CD4-positive, alpha-beta T cell treated with Interleukin-4 for 4 hours (primary cell): ENCODE measurements around the gene KATNB1.
"Not testable (repeated sequence)": the region's sequence is repeated elsewhere in the genome, so short reads cannot be mapped to it uniquely, and the experiment has no call there.

ENCODE experiments used
- DNase-seq: peaks from one replicate; pipeline ENCODE4 v3.0.0-alpha.2; 2020

Gene KATNB1

DNA sequence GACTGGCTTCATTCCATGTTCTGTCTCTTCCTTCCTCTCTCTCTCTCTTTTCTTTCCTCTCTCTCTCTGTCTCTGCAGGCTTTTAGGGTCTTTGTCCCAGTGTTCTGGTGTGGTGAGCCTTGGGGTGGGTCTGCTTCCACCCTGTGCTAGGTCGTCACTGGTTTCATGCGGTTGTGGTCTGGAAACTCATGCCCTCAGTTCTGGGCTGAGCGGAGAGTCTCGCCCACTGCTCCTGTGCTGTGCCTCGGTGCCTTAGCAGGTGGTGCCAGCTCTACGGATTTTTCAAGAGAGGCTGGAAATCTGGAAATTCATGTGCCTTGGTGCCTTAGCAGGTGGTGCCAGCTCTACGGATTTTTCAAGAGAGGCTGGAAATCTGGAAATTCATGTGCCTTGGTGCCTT is 10.7 kb downstream of the KATNB1 start:
- not testable (repeated sequence) for DNase-seq

GRCh38 chr16:57747091-57747490 is 11.5 kb downstream of the KATNB1 start:
- no peak for DNase-seq

DNA sequence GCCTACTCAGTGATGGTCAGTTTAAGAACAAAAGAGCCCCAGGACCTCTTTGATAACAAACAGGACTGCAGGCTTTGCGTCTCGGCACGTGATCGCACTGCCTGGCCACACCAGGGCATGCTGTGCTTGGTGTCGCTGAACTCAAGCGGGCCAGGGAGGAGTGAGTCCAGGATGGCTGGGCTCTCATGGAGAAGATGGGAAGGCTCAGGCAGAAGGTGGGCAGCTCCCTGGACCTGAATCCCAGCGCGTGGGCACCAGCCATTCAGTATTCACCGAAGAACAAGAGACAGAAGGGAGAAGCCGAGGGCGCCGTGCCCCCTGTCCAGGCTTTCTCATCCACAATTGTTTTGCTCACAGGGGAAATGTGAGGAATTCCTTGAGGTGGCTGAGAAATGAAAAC is 11.9 kb downstream of the KATNB1 start:
- no peak for DNase-seq

GRCh38 chr16:57747996-57748395 is 12.4 kb downstream of the KATNB1 start:
- DNase-seq: no peak

- DNase-seq: no peak
Observed at GRCh38 chr16:57748596-57748995, 13.0 kb downstream of the KATNB1 start.

GRCh38 chr16:57749101-57749692 is 13.6 kb downstream of the KATNB1 start:
- no peak for DNase-seq

DNA sequence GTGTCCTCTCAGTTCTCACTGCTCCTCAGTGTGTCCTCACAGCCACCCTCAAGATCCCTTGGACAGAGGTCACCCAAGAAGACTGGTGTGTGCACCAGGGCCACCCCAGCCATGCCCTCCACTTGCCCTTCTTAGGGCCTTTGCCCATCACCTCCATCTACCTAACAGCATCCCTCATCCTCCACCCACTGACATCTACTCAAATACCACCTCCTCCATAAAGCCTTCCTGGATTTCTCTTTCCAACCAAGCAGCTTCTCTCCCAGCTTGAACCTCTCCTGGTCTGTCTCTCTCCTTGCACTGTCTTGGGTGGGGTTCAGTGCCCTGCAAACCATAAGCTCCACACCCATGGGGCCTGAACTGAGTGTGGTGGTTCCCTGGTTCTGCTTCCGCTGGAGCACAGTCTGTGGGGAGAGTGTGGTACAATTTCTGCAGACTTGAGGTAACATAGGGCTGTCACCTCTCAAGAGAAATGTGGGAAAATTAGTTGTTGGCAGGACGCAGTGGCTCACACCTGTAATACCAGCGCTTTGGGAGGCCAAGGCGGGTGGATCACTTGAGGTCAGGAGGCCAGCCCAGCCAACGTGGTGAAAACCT is 14.4 kb downstream of the KATNB1 start:
- DNase-seq: no peak

DNA sequence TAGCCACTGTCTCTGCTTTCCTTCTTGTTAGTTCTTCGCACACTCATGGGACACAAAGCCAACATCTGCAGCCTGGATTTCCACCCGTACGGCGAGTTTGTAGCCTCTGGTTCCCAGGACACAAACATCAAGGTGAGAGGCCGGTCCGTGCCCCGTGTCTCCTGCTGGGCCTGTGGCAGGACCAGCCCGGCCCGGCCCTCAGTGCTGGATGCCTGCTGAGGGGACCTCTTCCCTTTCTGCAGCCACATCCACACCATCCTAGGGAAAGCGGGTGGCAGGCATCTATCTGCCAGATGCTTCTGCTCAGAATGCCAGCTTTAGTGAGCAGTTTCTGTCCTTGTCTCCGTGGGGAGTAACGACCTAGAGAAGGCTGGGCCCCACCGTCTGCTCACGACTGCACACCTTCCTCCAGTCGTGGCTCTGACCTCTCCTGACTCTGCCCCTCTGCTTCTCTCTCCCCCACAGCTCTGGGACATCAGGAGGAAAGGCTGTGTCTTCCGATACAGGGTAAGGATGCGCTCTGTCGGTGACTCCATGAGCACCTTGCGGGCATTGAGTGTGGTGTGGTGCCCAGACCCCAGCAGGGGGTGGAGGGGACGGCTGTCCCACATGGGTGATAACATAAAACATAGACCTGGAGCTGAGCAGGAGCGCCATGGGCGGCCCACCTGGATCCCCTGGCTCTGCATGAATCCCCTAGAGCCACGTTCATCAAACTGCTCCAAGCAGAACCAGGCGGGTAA is 15.4 kb downstream of the KATNB1 start:
- DNase-seq: no peak

GRCh38 chr16:57751539-57752202 is 16.1 kb downstream of the KATNB1 start:
- no peak for DNase-seq

- DNase-seq: no peak
Observed at GRCh38 chr16:57752203-57752580, 16.6 kb downstream of the KATNB1 start.

DNA sequence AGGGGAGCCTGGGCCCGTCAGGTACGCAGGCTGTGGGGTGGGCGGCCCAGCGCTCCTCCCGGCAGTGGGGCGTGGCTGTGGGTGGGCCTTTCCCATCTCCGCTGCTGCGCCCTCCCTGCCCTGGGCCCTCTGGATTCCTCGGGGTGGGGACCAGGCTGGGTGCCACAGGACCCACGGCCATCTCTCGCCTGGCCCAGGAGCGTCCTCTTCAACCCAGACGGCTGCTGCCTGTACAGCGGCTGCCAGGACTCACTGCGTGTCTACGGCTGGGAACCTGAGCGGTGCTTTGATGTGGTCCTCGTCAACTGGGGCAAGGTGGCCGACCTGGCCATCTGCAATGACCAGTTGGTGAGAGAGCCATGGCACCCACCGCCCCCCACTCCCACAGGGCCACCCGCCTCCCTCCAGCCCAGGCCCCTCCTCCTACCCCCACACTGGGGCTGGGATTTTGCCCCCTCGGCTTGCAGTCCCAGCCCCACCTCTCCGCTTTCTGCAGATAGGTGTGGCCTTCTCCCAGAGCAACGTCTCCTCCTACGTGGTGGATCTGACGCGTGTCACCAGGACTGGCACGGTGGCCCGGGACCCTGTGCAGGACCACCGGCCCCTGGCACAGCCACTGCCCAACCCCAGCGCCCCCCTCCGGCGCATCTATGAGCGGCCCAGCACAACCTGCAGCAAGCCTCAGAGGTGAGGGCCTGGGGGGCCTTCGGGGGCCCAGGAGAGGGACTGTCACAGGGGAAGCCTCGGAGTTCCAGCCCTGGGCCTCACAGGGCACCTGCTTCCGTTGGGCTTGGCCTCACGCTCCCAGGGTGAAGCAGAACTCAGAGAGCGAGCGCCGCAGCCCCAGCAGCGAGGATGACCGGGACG is 17.2 kb downstream of the KATNB1 start:
- DNase-seq: no peak

GRCh38 chr16:57753448-57754353 is 18.1 kb downstream of the KATNB1 start:
- no peak for DNase-seq

- no peak for DNase-seq
Observed at GRCh38 chr16:57754354-57755060, 18.9 kb downstream of the KATNB1 start.

- no peak for DNase-seq
Observed at GRCh38 chr16:57755061-57755684, 19.6 kb downstream of the KATNB1 start.

GRCh38 chr16:57755726-57756423 is 20.3 kb downstream of the KATNB1 start:
- no peak for DNase-seq

- no peak for DNase-seq
Observed at GRCh38 chr16:57756424-57757325, 21.1 kb downstream of the KATNB1 start.

GRCh38 chr16:57757326-57757786 is 21.8 kb downstream of the KATNB1 start:
- DNase-seq: peak; percentile 83

DNA sequence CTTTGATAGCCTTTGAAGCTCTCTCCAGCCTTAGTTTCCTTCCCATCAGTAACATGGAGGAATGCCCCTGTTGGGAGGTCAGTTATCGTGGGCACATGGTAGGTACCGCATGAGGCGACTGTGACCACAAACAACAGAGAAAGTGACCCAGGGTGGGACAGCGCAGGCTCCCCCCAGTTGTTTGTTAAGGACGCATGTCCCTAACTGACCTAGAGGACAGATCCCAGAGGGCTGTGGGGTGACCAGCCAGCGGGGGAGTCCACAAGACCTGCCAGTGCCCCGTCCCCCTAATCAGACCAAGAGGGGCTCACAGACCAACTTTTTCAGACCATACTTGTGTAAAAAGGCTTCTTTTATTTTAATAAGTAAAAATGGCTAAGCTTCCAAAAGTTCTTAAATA is 22.3 kb downstream of the KATNB1 start:
- DNase-seq: no peak
